HG03575 (cell line): ENCODE data around the gene DROSHA.

Experiments
- ATAC-seq: cut with Tn5 transposase; IDR thresholded peaks from one replicate; pipeline ENCODE4 v1.9.1; 2021; ENCODE audit not compliant: unreplicated experiment, insufficient number of reproducible peaks, low FRiP score; ENCODE audit errors: extremely low read depth

Gene DROSHA

GRCh38 chr5:31536873-31537272, 5.0 kb upstream of the DROSHA start:
- ATAC-seq: no peak

GRCh38 chr5:31534527-31535046, 2.7 kb upstream of the DROSHA start:
- ATAC-seq: no peak

- ATAC-seq: peak; percentile 1
Measured at GRCh38 chr5:31531543-31531887, 378 bp downstream of the DROSHA start.

GRCh38 chr5:31530541-31531265, 1.2 kb downstream of the DROSHA start:
- no peak for ATAC-seq

- ATAC-seq: no peak
Measured at GRCh38 chr5:31523041-31523440, 8.9 kb downstream of the DROSHA start.

- ATAC-seq: no peak
Measured at GRCh38 chr5:31516802-31517201, 15.1 kb downstream of the DROSHA start.

GRCh38 chr5:31511305-31511704, 20.6 kb downstream of the DROSHA start:
- no peak for ATAC-seq

GRCh38 chr5:31504529-31504928, 27.4 kb downstream of the DROSHA start:
- no peak for ATAC-seq

- ATAC-seq: no peak
Measured at GRCh38 chr5:31502506-31502905, 29.4 kb downstream of the DROSHA start.

GRCh38 chr5:31500256-31500655, 31.6 kb downstream of the DROSHA start:
- no peak for ATAC-seq

- ATAC-seq: no peak
Measured at GRCh38 chr5:31496891-31497290, 35.0 kb downstream of the DROSHA start.

- no peak for ATAC-seq
Measured at GRCh38 chr5:31496301-31496700, 35.6 kb downstream of the DROSHA start.

- no peak for ATAC-seq
Measured at GRCh38 chr5:31495336-31495735, 36.6 kb downstream of the DROSHA start.

- no peak for ATAC-seq
Measured at GRCh38 chr5:31492869-31493268, 39.0 kb downstream of the DROSHA start.

- ATAC-seq: no peak
Measured at GRCh38 chr5:31487506-31487905, 44.4 kb downstream of the DROSHA start.

- no peak for ATAC-seq
Measured at GRCh38 chr5:31486441-31486840, 45.5 kb downstream of the DROSHA start.

GRCh38 chr5:31485376-31486207, 46.3 kb downstream of the DROSHA start:
- no peak for ATAC-seq

GRCh38 chr5:31481531-31482165, 50.2 kb downstream of the DROSHA start:
- no peak for ATAC-seq

- ATAC-seq: no peak
Measured at GRCh38 chr5:31479706-31480105, 52.2 kb downstream of the DROSHA start.

- ATAC-seq: no peak
Measured at GRCh38 chr5:31478901-31479300, 53.0 kb downstream of the DROSHA start.
